ENCODE data around the gene FCHSD1.

- TF ChIP-seq TAF1 (IDR thresholded peaks at IDR 0.05; ENCODE audit: borderline replicate concordance, low read depth, low read length) (no peak), POLR2AphosphoS5 (IDR thresholded peaks at IDR 0.05; ENCODE audit: low read depth, low read length) (no peak), POLR2A (IDR thresholded peaks at IDR 0.05; ENCODE audit: low read depth, low read length) (no peak)
Observed at GRCh38 chr5:141680751-141681201, 29.6 kb upstream of the FCHSD1 start.

Measured in GM12892 (cell line).